HG03342 (cell line): ENCODE measurements around the gene MFAP5.

Experiments used
- ATAC-seq: cut with Tn5 transposase; IDR thresholded peaks from one replicate; pipeline ENCODE4 v1.9.1; 2021; ENCODE audit warnings: mild to moderate bottlenecking, moderate library complexity; ENCODE audit not compliant: unreplicated experiment

Gene MFAP5, protein sequence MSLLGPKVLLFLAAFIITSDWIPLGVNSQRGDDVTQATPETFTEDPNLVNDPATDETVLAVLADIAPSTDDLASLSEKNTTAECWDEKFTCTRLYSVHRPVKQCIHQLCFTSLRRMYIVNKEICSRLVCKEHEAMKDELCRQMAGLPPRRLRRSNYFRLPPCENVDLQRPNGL

DNA sequence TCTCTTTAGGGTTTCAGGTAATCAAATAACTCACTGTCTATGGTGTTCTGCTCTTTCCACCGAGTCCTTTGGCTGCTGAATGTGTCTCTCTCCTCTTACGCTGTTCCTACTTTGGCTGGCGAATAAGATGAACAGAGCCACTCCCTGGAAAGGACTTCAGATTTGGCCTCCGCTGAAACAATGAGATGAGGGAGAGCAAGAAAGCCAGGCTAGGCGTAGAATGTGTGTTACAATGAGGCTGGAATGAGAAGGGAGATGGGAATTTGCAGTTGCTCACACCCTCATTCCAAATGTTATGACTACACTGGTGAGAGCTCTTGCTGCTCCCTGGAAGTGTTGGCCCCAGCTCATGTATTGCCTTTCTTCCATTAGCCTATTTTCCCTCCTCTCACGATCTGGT lies at the start of gene MFAP5:
Gene MFAP5, minus strand, starts transcription at position 234 of the 400 bp plus-strand sequence. CDS start 722 bp downstream, outside the sequence.
- ATAC-seq: no peak

DNA sequence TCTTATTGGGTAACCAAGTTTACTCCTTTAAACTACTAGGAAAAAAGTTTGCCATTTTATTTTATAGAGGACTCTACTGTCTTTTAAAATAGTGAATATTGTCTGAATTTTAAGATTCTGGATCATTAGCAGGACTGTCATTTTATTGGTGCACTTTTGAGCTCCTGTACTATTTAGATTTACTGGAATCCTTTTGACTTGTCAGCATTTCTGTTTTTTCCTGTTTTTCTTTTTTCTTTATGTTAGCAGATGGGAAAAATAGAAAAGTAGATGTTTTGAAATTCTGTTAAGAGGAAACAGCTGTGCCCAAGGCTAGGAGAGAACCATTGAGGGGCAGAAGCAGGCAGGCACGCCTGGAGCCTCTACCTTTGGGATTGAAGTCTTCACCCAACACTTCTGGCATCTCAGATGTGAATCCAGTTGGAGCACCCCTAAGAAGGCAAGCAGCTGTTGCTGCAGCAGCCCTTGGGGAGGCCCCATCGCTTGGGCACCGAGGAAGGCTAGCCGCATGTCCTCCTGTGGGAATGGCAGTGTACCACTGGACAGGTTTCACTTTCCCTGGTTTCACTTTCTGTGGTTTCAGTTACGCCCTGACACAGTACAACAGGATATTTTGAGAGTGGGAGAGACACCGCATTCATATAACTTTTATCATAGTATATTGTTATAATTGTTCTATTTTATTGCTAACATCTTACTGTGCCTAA lies 46.7 kb upstream of the MFAP5 start:
- no peak for ATAC-seq

DNA sequence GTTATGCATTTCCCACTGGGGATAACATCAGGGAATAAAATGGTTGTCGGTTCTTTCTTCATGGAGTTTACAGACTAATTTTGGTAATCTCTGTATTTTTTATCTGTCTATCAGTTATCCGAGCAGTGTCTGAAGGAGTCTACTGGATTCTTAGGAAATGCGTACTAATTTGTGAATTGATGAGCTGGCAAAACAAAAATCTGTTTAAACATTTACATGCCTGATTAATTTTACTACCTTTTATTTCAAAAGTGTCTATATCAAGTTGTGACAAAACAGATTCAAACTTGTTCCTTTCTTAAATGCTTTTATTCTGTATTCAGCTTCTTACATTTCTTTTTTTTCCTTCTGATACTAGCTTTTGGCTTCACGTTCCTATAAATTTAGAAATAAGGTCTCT lies 39.5 kb upstream of the MFAP5 start:
- ATAC-seq: no peak

DNA sequence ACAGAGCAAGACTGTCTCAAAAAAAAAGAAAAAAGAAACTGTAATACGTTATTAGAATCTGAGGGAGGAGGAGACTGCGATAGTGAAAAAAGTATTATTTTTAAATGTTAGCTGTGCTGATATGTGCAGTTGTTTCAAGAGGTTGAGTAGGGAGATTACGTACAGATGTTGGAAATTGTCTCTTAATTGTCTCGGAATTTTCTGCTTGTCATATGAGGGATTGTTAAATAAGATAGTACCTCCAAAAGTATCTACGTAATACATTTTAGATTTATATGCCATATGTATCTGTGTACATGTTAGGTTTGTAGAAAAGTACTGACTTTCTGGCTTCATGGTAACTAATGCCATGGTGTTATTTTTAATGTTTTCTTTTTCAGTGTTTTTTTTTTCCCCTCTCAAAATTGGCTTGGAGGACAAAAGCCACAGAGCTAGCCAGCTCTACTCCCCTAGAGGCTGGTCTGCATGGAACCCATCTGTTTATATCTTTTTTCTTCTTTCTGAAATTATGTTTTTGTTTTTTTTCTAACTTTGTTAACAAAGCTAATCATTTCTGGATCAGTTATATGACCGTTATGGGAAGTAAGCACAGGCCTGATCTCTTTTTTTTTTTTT lies 38.5 kb upstream of the MFAP5 start:
- no peak for ATAC-seq

DNA sequence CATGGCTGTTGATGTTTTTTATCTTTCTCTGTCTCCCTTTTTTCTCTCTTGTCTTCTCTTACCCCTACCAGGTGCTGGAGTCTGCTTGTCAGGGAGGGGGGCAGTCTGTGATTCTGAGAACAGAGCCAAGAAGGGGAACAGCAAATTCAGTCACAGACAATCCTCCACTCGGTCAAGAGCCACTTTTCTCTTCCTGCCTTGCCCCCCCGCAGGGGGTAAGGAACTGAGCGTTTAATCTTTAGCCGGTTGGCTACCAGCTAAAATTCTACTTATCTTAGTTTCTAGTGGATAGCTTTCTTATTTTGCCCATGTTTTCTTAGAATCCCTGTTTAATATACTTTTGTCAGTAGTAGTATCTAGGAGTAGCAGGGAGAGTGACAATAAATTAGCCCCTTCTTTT lies 37.1 kb upstream of the MFAP5 start:
- no peak for ATAC-seq

DNA sequence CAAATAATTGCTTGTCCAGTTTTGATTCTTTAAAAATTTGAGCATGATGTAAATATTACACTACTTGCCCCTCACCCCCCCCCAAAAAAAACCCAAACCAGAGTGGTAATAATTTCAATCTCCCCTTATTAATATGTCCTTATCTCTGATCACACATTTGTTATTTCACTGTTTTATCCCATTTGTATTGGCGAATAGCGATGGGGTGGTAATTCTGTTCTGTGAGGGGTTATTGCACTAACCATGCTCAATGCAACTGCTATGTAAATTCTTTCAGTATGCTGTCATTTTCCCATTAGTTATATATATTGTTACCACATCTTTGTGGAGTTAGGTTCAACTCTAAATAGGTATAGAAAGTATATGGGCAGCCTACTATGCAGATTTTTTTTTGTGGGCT lies 36.3 kb upstream of the MFAP5 start:
- ATAC-seq: no peak

DNA sequence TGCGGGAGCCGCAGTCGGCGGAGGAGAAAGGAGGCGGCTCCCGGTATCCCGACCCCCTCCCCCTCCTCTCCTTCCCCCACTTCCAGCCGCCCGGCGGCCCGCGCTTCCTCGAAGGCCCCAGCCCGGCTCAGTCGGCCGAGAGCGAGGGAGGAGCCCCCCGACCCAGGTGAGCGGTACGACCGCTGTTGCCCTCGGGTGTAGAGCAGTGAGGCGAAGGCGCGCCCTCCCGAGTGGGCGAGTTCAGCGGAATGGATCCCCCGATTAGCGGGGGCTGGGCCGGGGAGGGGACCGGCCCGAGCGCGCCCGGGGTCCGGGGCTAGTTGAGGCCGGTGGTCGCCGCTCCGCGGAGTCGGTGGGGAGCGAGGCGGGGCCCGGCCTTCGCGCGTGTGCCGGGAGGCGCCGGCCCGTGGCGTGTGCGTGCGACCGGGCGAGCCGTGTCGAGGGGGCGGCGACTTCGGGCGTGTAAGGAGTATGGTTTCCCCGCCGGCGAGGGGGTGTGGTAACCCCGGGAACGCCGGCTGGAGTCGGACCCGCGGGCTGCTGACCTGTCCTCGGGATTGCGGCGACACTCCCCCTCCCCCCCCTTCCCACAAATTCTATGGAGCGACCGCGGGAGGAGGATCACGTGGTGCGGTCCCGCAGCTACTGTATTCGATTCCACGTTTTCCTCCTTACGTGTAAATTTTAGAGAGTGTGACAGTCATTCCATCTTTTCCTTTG lies 35.7 kb upstream of the MFAP5 start:
- peak; percentile 29 for ATAC-seq

DNA sequence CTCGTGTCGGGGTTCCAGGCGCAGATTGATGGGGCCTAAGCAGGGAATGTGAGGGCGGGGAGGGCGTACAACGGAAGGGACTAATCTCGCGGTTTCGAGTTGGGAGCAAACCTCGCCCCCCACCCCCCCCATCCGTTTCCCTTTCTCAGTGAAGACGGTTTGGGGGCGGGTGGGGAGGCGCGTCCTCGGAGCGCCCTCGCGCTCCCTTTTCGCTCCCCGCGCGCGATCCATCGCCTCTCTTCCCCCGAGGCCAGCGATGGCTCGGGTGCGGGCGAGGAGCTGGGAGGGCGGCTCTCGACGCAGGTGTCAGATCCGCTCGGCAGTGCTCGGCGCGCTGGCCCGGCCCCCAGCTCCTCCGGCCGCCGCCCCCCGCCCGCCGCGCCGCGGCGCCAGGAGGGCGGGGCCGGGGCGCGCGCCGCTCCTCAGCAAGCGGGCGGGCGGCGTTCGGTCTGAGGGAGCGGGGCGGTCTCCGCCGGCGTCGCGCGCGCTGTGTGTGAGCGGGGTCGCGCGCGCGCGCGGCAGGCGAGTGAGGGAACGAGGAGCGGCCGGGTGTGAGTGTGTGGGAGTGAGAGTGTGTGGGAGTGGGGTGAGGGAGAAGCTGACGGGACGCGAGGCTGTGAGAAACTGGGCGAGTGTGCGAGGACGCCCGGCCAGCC lies 35.0 kb upstream of the MFAP5 start, which contains the start of gene RIMKLB:
Gene RIMKLB, plus strand, starts transcription at position 516 of the 656 bp plus-strand sequence. CDS start 15,876 bp downstream, outside the sequence.
- peak; percentile 70 for ATAC-seq

DNA sequence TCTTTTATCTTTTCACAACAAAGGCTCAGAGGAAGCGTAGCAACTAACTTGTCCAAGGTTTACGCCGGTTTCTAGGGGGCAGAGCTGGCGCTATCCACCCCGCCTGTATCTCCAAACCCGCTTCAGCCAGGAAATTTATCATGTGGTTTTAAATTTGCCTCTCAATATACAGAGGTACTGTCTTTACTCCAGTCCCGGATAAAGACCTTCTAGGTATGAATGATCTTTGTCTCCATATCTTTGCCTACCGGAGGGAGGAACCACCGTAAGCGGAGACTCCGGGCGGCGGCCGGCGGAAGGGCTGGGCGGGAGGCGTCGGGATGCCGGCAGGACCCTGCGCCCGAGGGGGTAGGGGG lies 34.5 kb upstream of the MFAP5 start:
- peak; percentile 15 for ATAC-seq

DNA sequence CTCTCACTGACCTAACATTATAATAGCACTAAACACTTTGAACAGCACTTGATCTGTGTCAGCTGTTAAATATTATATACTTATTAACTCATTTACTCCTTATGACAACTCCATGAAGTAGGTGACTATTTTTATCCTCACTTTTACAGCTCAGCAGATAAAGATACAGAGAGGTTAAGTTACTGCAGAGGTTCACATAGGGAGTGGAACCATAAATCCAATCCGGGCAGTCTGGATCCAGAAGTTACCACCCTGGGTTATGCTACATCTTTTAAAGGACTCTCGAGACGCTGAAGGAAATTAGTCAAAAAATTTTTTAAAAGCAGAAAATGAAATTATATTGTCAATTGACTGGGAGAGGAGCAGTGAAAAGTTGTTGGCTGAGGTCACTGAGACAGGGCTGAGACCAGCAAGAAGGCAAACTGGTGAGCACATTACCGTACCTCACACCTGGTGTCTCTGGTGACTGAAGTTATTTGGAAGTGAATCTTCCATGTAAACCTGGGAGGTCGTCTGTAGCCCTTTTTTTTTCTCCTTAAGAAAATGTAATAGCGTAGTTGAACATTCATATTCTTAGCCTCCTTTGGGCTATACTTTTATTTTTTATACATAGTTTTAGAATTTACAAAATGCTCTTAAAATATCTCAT lies 33.9 kb upstream of the MFAP5 start:
- ATAC-seq: no peak

DNA sequence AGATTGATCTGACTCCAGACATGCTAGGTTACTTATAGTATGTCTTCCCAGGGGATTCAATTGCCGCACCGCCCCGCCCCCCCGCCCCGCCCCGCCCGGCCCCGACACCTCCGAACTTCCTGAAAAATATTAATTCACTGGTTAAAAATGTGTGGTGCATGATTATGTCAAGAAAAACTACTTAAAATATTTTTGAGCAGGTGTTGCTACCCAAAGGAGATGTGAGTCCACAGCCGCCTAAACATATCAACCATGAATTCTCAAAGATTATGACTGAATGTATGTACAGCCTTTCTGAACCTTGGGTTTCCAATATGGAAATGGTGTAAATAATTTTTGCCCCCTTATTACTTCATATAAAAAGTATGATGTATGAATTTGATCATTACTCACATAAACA lies 32.5 kb upstream of the MFAP5 start:
- ATAC-seq: no peak

DNA sequence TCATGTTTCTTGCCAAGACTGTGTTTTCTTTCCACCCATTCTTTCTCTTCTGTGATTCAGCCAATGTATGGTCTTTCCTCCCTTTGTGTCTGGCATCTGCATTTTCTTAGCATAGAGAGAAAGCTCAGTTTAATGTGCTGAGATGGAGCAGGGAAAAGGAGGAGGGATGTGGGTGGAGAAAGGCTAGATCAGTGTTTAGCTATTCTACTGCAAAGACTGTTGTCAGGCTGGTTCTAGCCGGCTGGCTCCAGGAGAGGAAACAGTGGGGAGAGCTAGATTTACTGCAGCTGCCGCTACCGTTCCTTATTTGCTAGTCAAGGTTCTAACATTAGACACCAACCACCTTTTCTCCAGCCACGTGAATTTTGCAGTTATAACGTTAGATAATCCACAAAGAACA lies 29.9 kb upstream of the MFAP5 start:
- ATAC-seq: no peak

DNA sequence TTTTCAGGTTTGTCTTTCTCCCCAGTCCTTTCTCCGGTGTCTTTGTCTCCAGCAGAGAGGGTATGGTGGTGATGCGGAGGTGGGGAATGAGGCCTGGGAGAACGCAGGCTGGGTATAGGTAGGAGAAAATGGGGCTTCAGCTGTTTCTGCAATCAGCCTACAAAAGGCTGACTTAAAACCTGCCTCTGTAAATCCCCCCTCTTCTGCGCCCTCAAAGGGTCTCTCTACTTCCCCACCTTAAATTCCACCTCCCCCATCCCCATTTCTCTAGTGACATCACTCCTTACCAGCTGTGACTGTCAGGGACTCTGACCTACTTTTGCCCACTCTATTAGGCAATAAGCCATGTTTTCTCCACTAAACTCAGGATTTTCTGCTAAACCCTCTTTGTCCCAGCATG lies 27.1 kb upstream of the MFAP5 start:
- ATAC-seq: no peak

DNA sequence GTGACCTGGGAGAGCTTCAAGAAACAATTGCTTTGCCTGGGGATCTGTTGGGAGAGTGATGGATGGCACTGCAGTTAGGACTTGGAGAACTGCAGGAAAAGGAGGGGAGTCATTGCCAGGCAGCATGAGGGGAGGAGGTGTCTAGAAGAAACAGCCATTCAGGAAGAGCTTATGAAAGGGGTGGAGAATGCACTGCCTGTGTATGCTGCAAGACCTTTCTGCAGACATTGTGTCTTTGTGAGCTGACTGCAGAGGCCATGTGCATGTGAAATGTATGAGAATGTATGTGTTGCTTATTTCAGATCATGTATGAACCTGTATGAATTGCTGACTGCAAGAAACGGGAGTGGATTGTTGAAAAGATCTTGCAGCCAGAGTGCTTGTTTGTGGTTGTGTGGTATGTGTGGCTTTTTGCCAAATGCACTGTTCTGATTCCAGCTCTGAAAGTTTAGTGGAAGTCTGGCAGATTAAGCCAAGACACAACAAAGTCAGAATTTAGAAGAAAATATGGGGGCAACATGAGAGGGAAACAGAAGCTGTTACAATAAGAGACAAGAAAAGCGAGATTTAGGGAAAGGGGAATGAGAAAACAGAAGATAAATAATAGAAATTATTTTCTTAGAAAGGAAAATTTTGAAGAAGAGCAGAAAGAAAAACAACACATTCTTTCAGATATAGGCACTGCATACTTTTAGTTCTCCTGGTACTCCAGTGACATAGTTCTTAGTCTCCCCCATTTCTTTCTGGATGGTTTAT lies 25.4 kb upstream of the MFAP5 start:
- no peak for ATAC-seq

DNA sequence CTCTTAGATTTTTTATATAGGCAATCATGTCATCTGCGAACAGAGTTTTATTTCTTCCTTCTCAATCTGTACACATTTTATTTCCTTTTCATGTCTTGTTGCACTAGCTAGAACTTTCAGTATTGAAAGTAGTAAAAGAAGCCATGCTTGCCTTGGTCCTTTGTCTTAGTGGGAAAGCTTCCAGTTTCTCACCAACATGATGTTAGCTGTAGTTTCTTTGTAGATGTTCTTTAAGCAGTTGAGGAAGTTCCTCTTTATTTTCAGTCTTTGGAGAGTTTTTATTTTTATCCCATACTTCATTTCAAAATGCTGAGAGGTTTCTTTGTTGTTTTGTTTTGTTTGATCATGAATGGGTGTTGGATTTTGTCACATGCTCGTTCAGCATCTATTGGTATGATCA lies 22.4 kb upstream of the MFAP5 start:
- no peak for ATAC-seq

DNA sequence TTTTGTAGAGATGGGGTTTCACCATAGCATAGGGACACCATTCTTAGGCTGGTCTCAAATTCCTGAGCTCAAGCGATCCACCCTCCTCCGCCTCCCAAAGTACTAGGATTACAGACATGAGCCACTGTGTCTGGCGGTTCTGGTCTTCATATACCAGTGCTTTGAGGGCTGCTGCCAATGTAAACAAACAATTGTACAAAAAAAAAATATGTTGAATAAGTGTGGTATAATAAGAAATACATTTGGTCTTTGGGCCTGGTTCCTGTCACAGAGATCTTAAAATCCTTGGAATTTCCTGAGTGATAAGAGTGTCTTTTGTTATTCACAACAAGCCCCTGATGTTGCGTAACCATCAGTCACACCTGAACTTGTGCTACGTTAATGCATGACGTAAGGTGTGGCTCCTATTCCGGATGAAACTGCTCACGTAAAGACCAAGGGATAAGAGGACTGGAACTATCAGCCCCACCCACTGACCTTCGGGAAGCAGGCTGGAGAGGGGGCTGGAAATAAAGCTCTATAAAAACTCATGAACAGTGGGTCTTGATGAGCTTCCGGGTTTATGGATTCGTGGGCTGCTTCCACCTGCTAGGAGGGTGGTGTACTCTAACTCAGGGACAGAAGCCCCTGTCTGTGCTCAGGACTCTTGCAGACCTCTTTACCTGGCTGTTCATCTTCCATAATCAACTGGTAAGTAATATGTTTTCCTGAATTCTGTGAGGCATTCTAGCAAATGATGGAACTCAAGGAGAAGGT lies 18.7 kb upstream of the MFAP5 start:
- no peak for ATAC-seq

DNA sequence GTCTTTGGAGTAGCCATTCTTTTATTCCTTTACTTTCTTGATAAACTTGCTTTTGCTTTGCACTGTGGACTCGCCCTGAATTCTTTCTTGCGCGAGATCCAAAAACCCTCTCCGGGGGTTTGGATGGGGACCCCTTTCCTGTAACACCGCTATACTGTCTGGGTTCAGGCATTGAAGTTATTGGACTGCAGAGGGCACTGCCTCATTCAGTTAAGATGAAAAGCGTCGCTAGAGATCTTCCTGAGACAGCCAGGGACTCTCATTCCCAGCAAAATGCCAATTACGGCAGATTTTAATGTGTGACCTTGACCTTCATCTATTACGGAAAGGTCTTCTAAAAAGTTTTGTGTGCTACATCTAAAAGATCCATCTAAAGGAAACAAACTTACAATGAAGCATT lies 17.9 kb upstream of the MFAP5 start:
- no peak for ATAC-seq

DNA sequence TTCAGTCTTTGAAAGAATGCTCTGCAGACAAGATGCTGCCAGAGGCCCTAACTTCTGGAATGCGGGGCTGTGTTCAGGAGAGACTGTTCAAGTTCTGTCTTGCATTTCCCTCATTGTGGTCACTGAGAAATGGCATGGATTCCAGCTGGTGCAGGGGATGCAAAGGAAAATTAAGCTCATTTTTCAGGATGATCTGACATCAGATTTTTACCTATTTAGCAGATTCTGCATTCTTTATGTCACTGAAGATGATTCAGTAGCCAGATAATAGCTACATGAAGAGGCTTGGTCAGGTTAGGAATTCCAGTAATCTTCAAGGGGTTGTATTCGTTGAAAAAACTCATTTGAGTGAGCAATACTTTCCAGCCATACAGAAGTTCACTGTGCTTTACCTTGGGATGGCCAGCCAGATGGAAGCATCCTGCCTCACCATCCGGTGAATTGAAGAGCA lies 16.1 kb upstream of the MFAP5 start:
- ATAC-seq: no peak

DNA sequence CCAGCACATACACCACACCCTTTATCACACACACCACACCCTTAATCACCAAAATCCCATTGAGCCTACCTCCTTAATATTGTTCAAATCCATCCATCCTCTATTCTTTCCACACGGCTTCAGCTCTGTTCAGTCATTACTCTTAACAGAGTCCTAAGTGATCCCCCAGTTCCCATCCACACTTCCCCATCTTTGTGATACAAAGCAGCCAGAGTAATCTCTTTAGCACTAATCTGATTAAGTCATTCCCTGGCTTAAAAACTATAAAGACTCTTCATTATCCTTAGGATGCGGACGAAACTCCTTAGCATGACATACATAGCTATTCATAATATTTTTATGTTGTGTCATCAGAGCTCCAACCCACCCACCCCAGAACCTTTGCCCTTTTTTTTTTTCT lies 14.7 kb upstream of the MFAP5 start:
- ATAC-seq: no peak
